Mesothelial cell of epicardium (in vitro differentiated cells): ENCODE measurements around the gene TBCEL. TPM values are rescaled to one million over a fixed set of nuclear protein-coding genes. Genes with fewer than 3 reads are reported as not detected.
A peak's percentile ranks its signal among the peaks of the same experiment; 100 is the strongest.
"Not testable (repeated sequence)": the region's sequence is repeated elsewhere in the genome, so short reads cannot be mapped to it uniquely, and the experiment has no call there.

ENCODE experiments used
- DNase-seq, 2 experiments: peaks; one replicate each; pipeline ENCODE4 v3.0.0; 2021; ENCODE audit warnings: low spot score in 2 of 2; ENCODE audit not compliant: unreplicated experiment in 2 of 2
- H3K27ac Mint-ChIP-seq: 2 replicates; pipeline ENCODE4 v1.8.0; 2021; ENCODE audit warnings: mixed read lengths
- H3K27me3 Mint-ChIP-seq: 2 replicates; pipeline ENCODE4 v1.8.0; 2021; ENCODE audit warnings: low read depth, mixed read lengths
- H3K36me3 Mint-ChIP-seq: 2 replicates; pipeline ENCODE4 v1.8.0; 2021; ENCODE audit warnings: mixed read lengths
- H3K4me1 Mint-ChIP-seq: 2 replicates; pipeline ENCODE4 v1.8.0; 2021; ENCODE audit warnings: mixed read lengths
- H3K4me3 Mint-ChIP-seq: 2 replicates; pipeline ENCODE4 v1.8.0; 2021; ENCODE audit warnings: mild to moderate bottlenecking, moderate library complexity, mixed read lengths
- H3K9me3 Mint-ChIP-seq: 2 replicates; pipeline ENCODE4 v1.8.0; 2021; ENCODE audit warnings: mixed read lengths
- CTCF ChIP-seq: fragments of 200-600 bp; sonication (generic); IDR thresholded peaks from one replicate; pipeline ENCODE4 v1.5.0; 2021; ENCODE audit warnings: antibody characterized with exemption; ENCODE audit not compliant: unreplicated experiment
- total RNA-seq: library from RNA; stranded (reverse); gene quantifications from 3 replicates; pipeline ENCODE4 v1.2.1, GENCODE V29; 2021

TBCEL gene
- total RNA-seq, 1 donor from 2014 or later = 32.3 TPM

- no peak for TF ChIP-seq CTCF
- H3K27ac Mint-ChIP-seq = no peak overlapping the region
- H3K9me3 Mint-ChIP-seq = no peaks in the 10 kb centered on the region
- no peak overlapping the region for H3K4me3 Mint-ChIP-seq
- peaks cover 11% of the 10 kb centered on the region for H3K4me1 Mint-ChIP-seq
- no peaks in the 10 kb centered on the region for H3K27me3 Mint-ChIP-seq
- no peak for DNase-seq
- peaks cover 9% of the 10 kb centered on the region for H3K36me3 Mint-ChIP-seq
Observed at GRCh38 chr11:121031167-121031566, 7.3 kb downstream of the TBCEL start.

DNA sequence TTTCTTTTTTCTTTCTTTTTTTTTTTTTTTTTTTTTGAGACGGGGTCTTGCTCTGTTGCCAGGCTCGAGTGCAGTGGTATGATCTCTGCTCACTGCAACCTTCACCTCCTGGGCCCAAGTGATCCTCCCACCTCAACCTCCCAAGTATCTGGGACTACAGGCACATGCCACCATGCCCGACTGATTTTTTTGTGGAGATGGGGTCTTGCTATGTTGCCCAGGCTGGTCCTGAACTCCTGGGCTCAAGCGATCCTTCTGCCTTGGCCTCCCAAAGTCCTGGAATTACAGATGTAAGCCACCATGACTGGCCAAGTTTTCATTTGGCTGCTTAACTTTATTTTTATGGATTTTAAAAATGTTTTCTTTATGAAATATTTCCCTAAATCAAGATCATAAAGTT, 7.7 kb downstream of the TBCEL start:
- not testable (repeated sequence) for DNase-seq, H3K4me3 Mint-ChIP-seq, H3K9me3 Mint-ChIP-seq, H3K27ac Mint-ChIP-seq, H3K36me3 Mint-ChIP-seq, H3K27me3 Mint-ChIP-seq
- H3K4me1 Mint-ChIP-seq = peaks cover 12% of the 10 kb centered on the region

- Mint-ChIP-seq H3K4me1 (peaks cover 12% of the 10 kb centered on the region), H3K36me3 (peaks cover 9% of the 10 kb centered on the region), H3K27me3 (no peaks in the 10 kb centered on the region), H3K27ac (no peak overlapping the region), H3K9me3 (no peaks in the 10 kb centered on the region), H3K4me3 (no peak overlapping the region)
- TF ChIP-seq CTCF = no peak
- DNase-seq = no peak
Observed at GRCh38 chr11:121032546-121032945, 8.6 kb downstream of the TBCEL start.

DNA sequence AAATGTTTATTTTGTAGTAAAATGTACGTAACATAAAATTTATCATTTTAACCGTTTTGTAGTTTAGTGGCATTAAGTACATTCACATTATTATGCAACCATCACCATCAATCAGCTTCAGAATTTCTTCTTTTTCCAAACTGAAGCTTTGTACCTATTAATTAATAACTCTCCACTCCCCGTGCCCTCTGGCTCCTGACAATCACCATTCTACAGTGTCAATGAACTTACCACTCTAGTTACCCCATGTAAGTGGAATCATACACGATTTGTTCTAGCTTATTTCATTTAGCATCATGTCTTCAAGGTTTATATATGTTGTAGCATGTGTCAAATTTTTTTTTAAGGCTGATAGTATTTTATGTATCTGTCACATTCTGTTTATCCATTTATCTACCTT, 9.7 kb downstream of the TBCEL start:
- Mint-ChIP-seq H3K4me3 (no peak overlapping the region), H3K9me3 (no peaks in the 10 kb centered on the region), H3K4me1 (peaks cover 17% of the 10 kb centered on the region), H3K27ac (no peak overlapping the region), H3K36me3 (peaks cover 10% of the 10 kb centered on the region), H3K27me3 (no peaks in the 10 kb centered on the region)
- no peak for DNase-seq
- no peak for TF ChIP-seq CTCF

GRCh38 chr11:121035169-121035755, 11.4 kb downstream of the TBCEL start:
- Mint-ChIP-seq H3K27ac (peak overlapping the region; percentile 31), H3K4me1 (peaks cover 25% of the 10 kb centered on the region), H3K27me3 (no peaks in the 10 kb centered on the region)

GRCh38 chr11:121035780-121036179, 11.9 kb downstream of the TBCEL start:
- TF ChIP-seq CTCF = no peak
- peaks cover 25% of the 10 kb centered on the region for H3K4me1 Mint-ChIP-seq
- H3K36me3 Mint-ChIP-seq = peaks cover 6% of the 10 kb centered on the region
- H3K27ac Mint-ChIP-seq = peak overlapping the region; percentile 80
- no peaks in the 10 kb centered on the region for H3K27me3 Mint-ChIP-seq
- no peaks in the 10 kb centered on the region for H3K9me3 Mint-ChIP-seq
- no peak for DNase-seq
- no peak overlapping the region for H3K4me3 Mint-ChIP-seq

More at GRCh38 chr11:121035169-121035755, 11.4 kb downstream of the TBCEL start:
- H3K36me3 Mint-ChIP-seq = peaks cover 8% of the 10 kb centered on the region
- no peak for DNase-seq
- H3K9me3 Mint-ChIP-seq = no peaks in the 10 kb centered on the region
- TF ChIP-seq CTCF = no peak
- H3K4me3 Mint-ChIP-seq = no peak overlapping the region
